Measurements from ENCODE around the gene DEFB123. TPM values are rescaled to one million over a fixed set of nuclear protein-coding genes. Genes with fewer than 3 reads are reported as not detected.

DEFB123 gene
- total RNA-seq, 1 donor from 2014 or later = not detected

- DNase-seq = no peak
These were observed 33.6 kb downstream of the DEFB123 start for GRCh38 chr20:31474097-31474436.

DNA sequence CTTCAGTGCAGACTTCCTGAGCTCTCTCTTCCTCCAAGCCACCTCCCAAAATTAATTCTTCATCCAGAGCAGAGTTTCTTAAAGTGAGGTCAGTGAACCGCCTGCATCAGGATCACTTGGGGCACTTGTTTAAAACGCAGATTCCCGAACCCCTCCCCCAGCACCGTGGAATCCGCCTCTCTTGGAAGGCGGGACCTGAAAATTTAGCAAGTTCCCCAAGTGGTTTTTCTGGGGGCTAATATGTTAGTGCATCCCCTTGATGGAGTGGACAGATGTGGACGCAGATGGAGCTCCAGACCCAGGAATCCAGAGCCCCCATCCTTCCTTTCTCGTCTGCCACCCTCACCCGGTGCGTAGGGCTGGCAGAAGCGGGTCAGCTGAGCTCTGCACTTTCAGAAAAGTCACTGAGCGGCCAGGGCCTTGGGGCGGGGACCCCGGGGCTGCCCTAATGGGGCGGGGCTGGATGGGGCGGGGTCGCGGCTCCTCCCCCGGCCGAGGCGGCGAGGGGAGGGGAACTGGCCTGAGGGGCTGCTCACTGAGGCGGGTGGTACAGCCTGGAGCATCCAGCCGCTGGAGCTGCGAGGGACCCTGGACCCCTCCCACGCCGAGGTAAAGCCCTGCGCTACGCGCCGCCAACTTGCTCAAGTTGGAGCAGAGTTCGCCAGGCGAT, 34.5 kb downstream of the DEFB123 start, which contains the start of the genes DEFB124 and REM1:
TSS of gene DEFB124 (minus strand) at position 370 of the 670 bp plus-strand sequence. CDS start 2,114 bp downstream, outside the sequence.
TSS of gene REM1 (plus strand) at position 531 of the 670 bp plus-strand sequence. CDS start 1,158 bp downstream, outside the sequence.
- no peak for DNase-seq

- DNase-seq = no peak
These were observed 35.3 kb downstream of the DEFB123 start for GRCh38 chr20:31475472-31476293.

GRCh38 chr20:31476294-31476585, 35.8 kb downstream of the DEFB123 start:
- no peak for DNase-seq

DNA sequence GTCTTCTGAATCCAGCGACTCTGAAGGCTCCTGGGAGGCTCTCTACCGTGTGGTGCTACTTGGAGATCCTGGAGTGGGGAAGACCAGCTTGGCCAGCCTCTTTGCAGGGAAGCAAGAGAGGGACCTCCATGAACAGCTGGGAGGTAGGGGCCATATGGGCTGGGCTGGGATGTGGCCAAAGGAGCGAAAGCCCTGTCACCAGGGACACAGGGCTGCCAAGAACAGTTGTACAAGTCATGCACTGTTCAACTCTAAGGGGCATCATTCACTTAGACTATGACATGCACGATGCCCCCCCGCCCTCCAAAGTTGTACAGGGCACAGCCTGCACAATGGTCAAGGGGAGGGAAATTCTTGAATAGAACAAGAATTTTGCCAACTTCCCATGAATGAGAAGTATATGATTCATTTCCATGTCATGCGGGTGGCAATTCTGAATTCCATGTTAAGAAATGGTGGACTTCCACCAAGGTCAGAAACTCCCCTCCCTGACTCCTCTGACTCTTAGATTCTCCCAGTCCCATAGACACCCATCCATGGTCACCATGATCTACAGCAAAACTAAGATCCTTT, 36.3 kb downstream of the DEFB123 start:
- no peak for DNase-seq

DNA sequence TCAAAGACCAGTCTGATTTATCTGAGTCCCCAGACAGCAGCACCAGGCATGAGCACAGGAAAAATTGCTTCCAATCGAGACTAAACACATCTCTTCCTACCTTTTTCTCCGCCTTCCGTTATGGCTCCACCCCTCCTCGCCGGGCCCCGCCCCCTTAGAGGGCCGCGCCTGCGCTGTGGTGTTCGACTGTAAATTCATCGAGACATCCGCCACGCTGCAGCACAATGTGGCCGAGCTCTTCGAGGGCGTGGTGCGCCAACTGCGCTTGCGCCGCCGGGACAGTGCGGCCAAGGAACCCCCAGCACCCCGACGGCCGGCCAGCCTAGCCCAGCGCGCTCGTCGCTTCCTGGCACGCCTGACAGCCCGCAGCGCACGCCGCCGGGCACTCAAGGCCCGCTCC, 43.6 kb downstream of the DEFB123 start:
- no peak for DNase-seq

GRCh38 chr20:31485450-31486339, 45.3 kb downstream of the DEFB123 start:
- DNase-seq = peak; percentile 62

GRCh38 chr20:31488115-31488514, 47.7 kb downstream of the DEFB123 start:
- no peak for DNase-seq

- DNase-seq = no peak
These were observed 48.7 kb downstream of the DEFB123 start for GRCh38 chr20:31489152-31489551.

DNA sequence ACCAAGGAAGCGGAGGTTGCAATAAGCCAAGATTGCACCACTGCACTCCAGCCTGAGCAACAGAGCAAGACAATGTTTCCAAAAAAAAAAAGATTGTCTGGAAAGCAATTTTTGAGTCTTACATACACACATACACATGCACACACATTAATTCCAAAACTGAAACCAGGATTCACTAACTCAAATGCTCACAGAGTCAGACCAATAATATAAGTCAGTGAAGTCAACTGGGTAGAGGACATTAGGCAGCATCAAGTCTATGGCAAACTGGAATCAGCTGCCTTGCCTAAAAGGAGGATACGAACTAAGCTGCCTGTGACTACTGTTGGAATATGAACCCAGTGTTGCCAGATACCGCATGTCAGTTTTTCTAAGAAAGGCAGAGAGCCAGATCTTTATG, 50.3 kb downstream of the DEFB123 start:
- DNase-seq = no peak

GRCh38 chr20:31494131-31494530, 53.7 kb downstream of the DEFB123 start:
- no peak for DNase-seq

DNA sequence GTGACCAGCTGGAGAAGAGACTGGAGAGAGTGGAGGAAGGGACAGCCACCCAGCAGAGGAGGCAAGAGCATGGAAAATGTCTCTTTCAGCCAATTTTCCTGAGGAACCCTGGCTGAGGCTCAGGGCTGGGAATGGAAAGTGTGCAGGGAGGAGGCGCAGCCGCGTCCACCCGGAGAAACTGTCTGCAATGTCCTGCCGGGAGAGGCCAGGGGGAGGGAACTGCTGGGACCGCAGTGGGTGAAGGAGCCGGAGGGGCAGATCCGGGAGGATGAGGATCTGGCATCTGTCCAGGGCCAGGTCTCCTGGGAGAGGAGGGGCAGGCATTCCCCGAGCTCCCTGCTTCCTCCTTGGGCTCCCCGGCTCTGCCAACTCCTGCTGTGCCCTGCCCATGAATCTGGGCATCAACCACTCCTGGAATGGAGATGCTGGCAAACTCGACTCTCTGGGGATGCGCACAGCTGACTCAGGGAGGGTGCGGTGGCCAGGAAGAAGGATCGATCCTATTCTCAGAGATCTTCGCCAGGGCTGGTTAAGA, 56.4 kb downstream of the DEFB123 start:
- peak; percentile 77 for DNase-seq

DNA sequence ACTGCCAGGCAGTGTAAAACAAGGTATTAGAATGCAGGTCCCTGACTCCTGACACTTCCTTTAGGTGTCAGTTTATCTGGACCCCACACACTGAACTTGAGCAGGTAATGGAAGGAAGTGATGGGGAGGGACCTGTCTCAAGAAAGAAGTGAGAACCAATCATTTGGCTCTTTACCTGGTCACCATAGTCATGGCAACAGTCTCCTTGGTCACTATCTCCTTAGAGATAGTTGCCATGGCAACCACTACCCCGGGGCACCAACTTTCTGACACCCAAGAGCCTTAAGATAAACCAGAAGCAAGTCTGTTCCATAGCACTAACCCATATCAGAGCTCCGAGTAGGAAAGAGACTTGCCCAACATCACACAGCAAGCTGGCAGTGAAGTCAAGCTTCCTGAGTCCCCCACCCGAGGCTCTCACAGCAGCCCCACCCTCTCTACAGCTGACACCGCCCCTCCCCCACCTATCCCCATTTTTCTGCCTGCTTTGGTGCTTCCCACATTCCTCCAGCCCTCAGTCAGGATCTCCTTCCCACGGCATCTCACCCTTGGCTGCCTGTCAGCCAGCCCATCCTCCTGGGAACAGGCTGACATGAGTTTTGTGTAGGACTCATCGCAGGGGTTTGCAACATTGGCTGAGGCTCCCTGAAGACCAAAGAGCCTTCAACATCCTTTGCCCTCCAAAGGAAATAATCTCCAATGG, 57.6 kb downstream of the DEFB123 start:
- DNase-seq = no peak

Other genes starting within 250 kb of the DEFB123 start
- gene DEFB115, start 183.0 kb upstream of the DEFB123 start, total RNA-seq = not detected
- not detected for gene DEFB116, start 132.0 kb upstream of the DEFB123 start, total RNA-seq
- not detected for gene DEFB118, start 72.0 kb upstream of the DEFB123 start, total RNA-seq
- gene DEFB119, start 50.0 kb upstream of the DEFB123 start, total RNA-seq = not detected
- not detected for gene DEFB121, start 34.4 kb upstream of the DEFB123 start, total RNA-seq
- gene DEFB124, start 34.5 kb downstream of the DEFB123 start, total RNA-seq = not detected
- gene REM1, start 34.7 kb downstream of the DEFB123 start, total RNA-seq = 2.2 TPM
- gene HM13, start 73.8 kb downstream of the DEFB123 start, total RNA-seq = 41.1 TPM
- gene ID1, start 164.7 kb downstream of the DEFB123 start, total RNA-seq = 130 TPM
- gene COX4I2, start 197.3 kb downstream of the DEFB123 start, total RNA-seq = 4.1 TPM